Measurements from ENCODE around the gene C1orf35.

DNA sequence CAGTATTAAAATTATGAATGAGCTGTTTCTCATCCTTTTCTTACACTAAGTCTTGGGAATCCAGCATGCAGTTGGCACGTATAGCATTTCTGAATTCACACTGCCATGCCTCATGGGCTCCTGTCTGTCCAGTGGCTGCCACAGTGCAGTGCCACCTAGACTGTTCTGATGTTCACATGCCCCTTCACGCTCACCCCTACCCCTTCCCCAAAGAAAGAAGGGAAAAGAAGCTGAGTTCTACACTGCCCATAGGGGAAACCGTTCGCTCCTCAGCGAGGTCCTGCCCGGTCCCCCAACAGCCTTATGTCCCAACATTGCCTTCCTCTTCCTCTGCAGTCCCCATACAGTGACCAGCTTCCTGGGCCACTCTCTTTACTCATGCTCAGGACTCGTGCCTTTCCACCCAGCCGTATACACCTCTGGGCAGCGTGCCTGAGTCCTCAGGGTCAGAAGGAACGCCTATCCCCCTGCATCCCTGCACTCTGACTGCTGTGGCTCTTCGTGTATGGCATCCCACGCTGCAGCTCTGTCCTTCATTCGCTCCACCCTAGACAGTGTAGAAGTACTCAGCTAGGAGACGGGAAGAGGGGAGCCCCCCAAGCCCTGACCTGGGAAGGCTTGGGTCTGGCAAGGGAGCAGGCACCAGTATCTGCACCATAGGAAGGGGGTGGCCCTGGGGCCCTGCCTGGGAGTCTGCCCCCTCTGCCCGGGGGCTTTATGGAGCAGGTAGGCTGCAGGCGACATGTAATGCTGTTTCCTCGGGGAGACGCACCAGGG lies 44.8 kb downstream of the C1orf35 start:
- TF ChIP-seq SPI1 (IDR thresholded peaks at IDR 0.05; ENCODE audit: borderline replicate concordance, low read depth) (no peak), POLR2AphosphoS5 (IDR thresholded peaks at IDR 0.05; ENCODE audit: low read depth) (no peak)
- TF ChIP-seq, protein P1, sequence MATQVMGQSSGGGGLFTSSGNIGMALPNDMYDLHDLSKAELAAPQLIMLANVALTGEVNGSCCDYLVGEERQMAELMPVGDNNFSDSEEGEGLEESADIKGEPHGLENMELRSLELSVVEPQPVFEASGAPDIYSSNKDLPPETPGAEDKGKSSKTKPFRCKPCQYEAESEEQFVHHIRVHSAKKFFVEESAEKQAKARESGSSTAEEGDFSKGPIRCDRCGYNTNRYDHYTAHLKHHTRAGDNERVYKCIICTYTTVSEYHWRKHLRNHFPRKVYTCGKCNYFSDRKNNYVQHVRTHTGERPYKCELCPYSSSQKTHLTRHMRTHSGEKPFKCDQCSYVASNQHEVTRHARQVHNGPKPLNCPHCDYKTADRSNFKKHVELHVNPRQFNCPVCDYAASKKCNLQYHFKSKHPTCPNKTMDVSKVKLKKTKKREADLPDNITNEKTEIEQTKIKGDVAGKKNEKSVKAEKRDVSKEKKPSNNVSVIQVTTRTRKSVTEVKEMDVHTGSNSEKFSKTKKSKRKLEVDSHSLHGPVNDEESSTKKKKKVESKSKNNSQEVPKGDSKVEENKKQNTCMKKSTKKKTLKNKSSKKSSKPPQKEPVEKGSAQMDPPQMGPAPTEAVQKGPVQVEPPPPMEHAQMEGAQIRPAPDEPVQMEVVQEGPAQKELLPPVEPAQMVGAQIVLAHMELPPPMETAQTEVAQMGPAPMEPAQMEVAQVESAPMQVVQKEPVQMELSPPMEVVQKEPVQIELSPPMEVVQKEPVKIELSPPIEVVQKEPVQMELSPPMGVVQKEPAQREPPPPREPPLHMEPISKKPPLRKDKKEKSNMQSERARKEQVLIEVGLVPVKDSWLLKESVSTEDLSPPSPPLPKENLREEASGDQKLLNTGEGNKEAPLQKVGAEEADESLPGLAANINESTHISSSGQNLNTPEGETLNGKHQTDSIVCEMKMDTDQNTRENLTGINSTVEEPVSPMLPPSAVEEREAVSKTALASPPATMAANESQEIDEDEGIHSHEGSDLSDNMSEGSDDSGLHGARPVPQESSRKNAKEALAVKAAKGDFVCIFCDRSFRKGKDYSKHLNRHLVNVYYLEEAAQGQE (IDR thresholded peaks at IDR 0.05; ENCODE audit: insufficient replicate concordance, low read depth) = no peak
